Stimulated activated CD8-positive, alpha-beta memory T cell treated with anti-CD3 and anti-CD28 coated beads, Interleukin-15, amount 100 ng/mL, for 24 hours (primary cell): ENCODE data around the gene FAAP20.

ENCODE experiments used
- DNase-seq: peaks from one replicate; pipeline ENCODE4 v3.0.0-alpha.2; 2020; ENCODE audit warnings: low read depth

The FAAP20 gene

GRCh38 chr1:2210084-2210653, 15.6 kb upstream of the FAAP20 start:
- DNase-seq: no peak

- DNase-seq: no peak
Measured at GRCh38 chr1:2209400-2210083, 15.0 kb upstream of the FAAP20 start.

- DNase-seq: no peak
Measured at GRCh38 chr1:2208309-2209239, 14.0 kb upstream of the FAAP20 start.

- no peak for DNase-seq
Measured at GRCh38 chr1:2206813-2207487, 12.4 kb upstream of the FAAP20 start.

- DNase-seq: peak; percentile 79
Measured at GRCh38 chr1:2205191-2205952, 10.8 kb upstream of the FAAP20 start.

GRCh38 chr1:2204415-2205190, 10.0 kb upstream of the FAAP20 start:
- DNase-seq: no peak

GRCh38 chr1:2203671-2204414, 9.3 kb upstream of the FAAP20 start:
- DNase-seq: no peak

GRCh38 chr1:2202843-2203601, 8.4 kb upstream of the FAAP20 start:
- no peak for DNase-seq

- no peak for DNase-seq
Measured at GRCh38 chr1:2202008-2202575, 7.5 kb upstream of the FAAP20 start.

GRCh38 chr1:2201062-2201461, 6.5 kb upstream of the FAAP20 start:
- DNase-seq: no peak

- no peak for DNase-seq
Measured at GRCh38 chr1:2200308-2200943, 5.9 kb upstream of the FAAP20 start.

GRCh38 chr1:2199042-2199810, 4.7 kb upstream of the FAAP20 start:
- DNase-seq: peak; percentile 50

GRCh38 chr1:2198571-2198970, 4.0 kb upstream of the FAAP20 start:
- DNase-seq: no peak

GRCh38 chr1:2197707-2198165, 3.2 kb upstream of the FAAP20 start:
- no peak for DNase-seq

- no peak for DNase-seq
Measured at GRCh38 chr1:2196901-2197638, 2.5 kb upstream of the FAAP20 start.

- no peak for DNase-seq
Measured at GRCh38 chr1:2195785-2196184, 1.2 kb upstream of the FAAP20 start.
